ENCODE measurements around the gene TCERG1L. TPM values are rescaled to one million over a fixed set of nuclear protein-coding genes. Genes with fewer than 3 reads are reported as not detected.

Gene TCERG1L
- total RNA-seq, 2 donors from 2014 or later = 4.0 to 4.2 TPM

DNA sequence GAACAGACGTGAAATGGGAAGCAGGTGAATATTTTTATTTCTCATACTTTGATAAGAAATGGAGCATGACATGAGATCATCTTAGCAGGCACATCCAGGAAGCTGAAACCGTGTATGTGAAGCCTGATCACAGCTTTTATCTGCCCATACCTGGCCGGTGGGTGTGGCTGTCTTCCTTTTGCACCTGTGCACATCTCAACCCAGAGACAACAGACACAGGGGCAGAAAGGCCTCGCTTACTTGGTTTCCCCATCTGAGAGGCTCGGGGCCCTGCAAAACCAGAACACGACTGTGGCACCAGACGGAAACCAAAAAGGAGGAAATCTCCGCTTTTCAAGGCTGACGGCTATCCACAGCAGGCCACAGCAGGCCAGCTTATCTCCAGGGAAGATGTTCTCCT, 116.4 kb downstream of the TCERG1L start:
- ATAC-seq = no peak
- no peak for TF ChIP-seq POLR2A (IDR thresholded peaks at IDR 0.05)
- TF ChIP-seq, protein P1, sequence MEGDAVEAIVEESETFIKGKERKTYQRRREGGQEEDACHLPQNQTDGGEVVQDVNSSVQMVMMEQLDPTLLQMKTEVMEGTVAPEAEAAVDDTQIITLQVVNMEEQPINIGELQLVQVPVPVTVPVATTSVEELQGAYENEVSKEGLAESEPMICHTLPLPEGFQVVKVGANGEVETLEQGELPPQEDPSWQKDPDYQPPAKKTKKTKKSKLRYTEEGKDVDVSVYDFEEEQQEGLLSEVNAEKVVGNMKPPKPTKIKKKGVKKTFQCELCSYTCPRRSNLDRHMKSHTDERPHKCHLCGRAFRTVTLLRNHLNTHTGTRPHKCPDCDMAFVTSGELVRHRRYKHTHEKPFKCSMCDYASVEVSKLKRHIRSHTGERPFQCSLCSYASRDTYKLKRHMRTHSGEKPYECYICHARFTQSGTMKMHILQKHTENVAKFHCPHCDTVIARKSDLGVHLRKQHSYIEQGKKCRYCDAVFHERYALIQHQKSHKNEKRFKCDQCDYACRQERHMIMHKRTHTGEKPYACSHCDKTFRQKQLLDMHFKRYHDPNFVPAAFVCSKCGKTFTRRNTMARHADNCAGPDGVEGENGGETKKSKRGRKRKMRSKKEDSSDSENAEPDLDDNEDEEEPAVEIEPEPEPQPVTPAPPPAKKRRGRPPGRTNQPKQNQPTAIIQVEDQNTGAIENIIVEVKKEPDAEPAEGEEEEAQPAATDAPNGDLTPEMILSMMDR (IDR thresholded peaks at IDR 0.05) = no peak
- Histone ChIP-seq H3K4me3 (no peak overlapping the region), H3K27me3 (no peaks in the 10 kb centered on the region), H3K9me3 (no peaks in the 10 kb centered on the region), H3K36me3 (replicated peaks in 1 of 2; ENCODE audit: insufficient read depth in 1 of 2, low read depth in 2 of 2) (no peaks in the 10 kb centered on the region), H3K27ac (no peak overlapping the region), H3K4me1 (no peaks in the 10 kb centered on the region)
- 66 to 72% methylated on average over 6 to 9 of the region's 9 CpGs for WGBS, 2 donors
- intact Hi-C loops (cut with DNase I) = no loop called here
- no peak for DNase-seq

DNA sequence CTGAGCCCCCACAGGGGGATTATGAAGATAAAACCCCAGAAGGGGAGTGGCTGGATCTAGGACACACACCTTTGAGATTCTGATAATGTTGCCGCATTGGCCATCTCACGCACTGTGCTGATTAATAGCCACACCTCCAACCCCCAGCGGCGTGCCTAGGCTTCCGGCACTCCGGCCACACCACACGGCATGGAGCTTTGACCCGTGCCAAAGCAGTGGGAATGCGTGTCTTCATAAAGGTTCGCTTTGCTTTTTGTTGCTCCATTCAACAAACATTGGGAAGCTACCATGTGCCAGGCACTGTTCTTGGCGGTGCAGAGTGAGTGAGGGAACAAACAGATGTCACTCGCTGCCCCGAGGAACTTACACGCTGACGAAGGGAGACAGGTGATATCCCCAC, 117.6 kb downstream of the TCERG1L start:
- no peak for DNase-seq
- WGBS, 2 donors = 86 to 88% methylated on average over 15 of the region's 15 CpGs

DNA sequence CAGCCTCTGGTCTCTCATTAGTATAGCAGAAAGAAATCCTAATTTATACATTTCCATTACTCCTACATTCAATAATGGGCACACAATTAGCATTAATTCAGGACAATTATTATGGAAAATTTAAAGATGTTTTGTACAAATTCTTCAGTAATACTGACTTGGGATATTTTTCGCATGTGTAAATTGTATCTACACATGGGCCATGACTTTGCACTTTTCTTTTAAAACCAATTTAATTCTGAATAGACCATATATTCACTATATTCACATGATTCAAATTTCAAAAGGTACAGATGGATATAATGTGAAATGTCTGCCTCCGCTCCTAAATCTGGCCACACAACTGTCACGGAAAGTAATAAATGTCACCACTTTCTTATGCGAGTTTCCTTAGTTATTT, 123.0 kb downstream of the TCERG1L start:
- TF ChIP-seq POLR2A (IDR thresholded peaks at IDR 0.05) = no peak
- TF ChIP-seq, protein P1 (IDR thresholded peaks at IDR 0.05) = no peak
- intact Hi-C loops (cut with DNase I) = no loop called here
- Histone ChIP-seq H3K4me1 (no peaks in the 10 kb centered on the region), H3K27ac (no peak overlapping the region), H3K36me3 (replicated peaks in 1 of 2; ENCODE audit: insufficient read depth in 1 of 2, low read depth in 2 of 2) (no peaks in the 10 kb centered on the region), H3K4me3 (no peak overlapping the region), H3K9me3 (no peaks in the 10 kb centered on the region), H3K27me3 (no peaks in the 10 kb centered on the region)
- WGBS, 2 donors = 89 to 93% methylated on average over 4 of the region's 4 CpGs
- ATAC-seq = no peak
- DNase-seq = no peak

More for the DNA sequence above, 117.6 kb downstream of the TCERG1L start:
- Histone ChIP-seq H3K27me3 (no peaks in the 10 kb centered on the region), H3K9me3 (no peaks in the 10 kb centered on the region), H3K4me1 (no peaks in the 10 kb centered on the region), H3K4me3 (no peak overlapping the region), H3K27ac (no peak overlapping the region), H3K36me3 (replicated peaks in 1 of 2; ENCODE audit: insufficient read depth in 1 of 2, low read depth in 2 of 2) (no peaks in the 10 kb centered on the region)
- no peak for ATAC-seq
- TF ChIP-seq, protein P1 (IDR thresholded peaks at IDR 0.05) = no peak
- no peak for TF ChIP-seq POLR2A (IDR thresholded peaks at IDR 0.05)
- intact Hi-C loops (cut with DNase I) = no loop called here

DNA sequence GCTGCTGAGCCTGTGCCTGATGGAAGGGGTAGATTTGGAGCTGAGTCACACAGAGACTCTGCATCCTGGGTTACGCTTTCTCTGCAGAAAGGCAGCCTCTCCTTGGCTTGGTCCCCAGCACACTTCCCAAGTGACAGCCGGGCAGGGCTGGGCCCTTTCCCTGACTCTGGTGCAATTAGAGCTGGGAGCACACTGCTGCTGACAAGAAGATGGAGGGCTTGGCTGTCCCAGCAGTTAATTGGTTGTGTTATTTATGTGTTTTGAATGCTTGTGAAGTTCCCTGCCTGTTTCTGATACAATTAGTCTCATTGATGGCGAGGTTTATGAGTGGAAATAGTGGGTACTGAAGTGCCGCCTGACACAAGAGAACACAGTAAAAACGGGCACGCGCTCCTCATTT, 123.6 kb downstream of the TCERG1L start:
- Histone ChIP-seq H3K36me3 (replicated peaks in 1 of 2; ENCODE audit: insufficient read depth in 1 of 2, low read depth in 2 of 2) (no peaks in the 10 kb centered on the region), H3K4me3 (no peak overlapping the region), H3K9me3 (no peaks in the 10 kb centered on the region), H3K27me3 (no peaks in the 10 kb centered on the region), H3K4me1 (no peaks in the 10 kb centered on the region), H3K27ac (no peak overlapping the region)
- 82 to 83% methylated on average over 7 of the region's 7 CpGs for WGBS, 2 donors
- intact Hi-C loops (cut with DNase I) = no loop called here
- no peak for TF ChIP-seq POLR2A (IDR thresholded peaks at IDR 0.05)
- TF ChIP-seq, protein P1 (IDR thresholded peaks at IDR 0.05) = no peak
- DNase-seq (no peak), ATAC-seq (no peak)

DNA sequence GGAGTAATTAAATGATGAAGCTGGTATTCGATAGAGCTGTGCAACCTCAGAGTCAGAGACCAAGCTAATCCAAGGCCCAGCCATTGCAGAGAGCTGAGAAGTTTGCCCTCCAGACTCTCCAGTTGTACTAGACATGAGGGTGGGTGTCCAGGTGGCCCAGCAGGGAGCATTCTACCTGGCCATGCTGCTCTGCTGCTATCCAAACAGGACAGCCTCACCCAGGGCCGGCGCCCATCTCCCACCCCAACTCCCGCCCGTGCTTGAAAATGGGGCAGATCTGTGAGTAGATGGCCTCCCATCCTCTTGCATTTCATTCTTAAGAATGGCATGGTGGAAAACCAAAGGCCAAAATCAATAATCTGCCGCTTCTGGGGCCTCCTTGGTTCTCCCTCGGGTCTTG, 124.2 kb downstream of the TCERG1L start:
- Histone ChIP-seq H3K9me3 (no peaks in the 10 kb centered on the region), H3K36me3 (replicated peaks in 1 of 2; ENCODE audit: insufficient read depth in 1 of 2, low read depth in 2 of 2) (no peaks in the 10 kb centered on the region), H3K27ac (no peak overlapping the region), H3K27me3 (no peaks in the 10 kb centered on the region), H3K4me3 (no peak overlapping the region), H3K4me1 (no peaks in the 10 kb centered on the region)
- WGBS, 2 donors = 74 to 78% methylated on average over 7 of the region's 7 CpGs
- ATAC-seq (no peak), DNase-seq (no peak)
- TF ChIP-seq, protein P1 (IDR thresholded peaks at IDR 0.05) = no peak
- TF ChIP-seq POLR2A (IDR thresholded peaks at IDR 0.05) = no peak
- intact Hi-C loops (cut with DNase I) = no loop called here

All from body of pancreas (tissue), 4 donors.